Heart left ventricle (tissue), 16 donors: ENCODE data around the gene ANKRD16. TPM values are rescaled to one million over a fixed set of nuclear protein-coding genes. Genes with fewer than 3 reads are reported as not detected.
A peak's percentile ranks its signal among the peaks of the same experiment; 100 is the strongest.

Experiments
- ATAC-seq, 4 donors: fragments of 200-7000 bp; cut with Tn5 transposase; one replicate each; pipeline ENCODE4 v1.9.1; 2020 to 2022; ENCODE audit warnings: moderate library complexity in 4 of 4, mild to moderate bottlenecking in 3 of 4, moderate number of reproducible peaks in 1 of 4
- DNase-seq, 5 donors: peaks; one replicate each; pipeline ENCODE4 v3.0.0-alpha.2; 2020
- H3K27ac ChIP-seq, 12 donors: fragments of 200-600 bp; sonication (generic) in 4 of 12; one replicate each; pipeline versions ENCODE4 v1.5.0 to v1.8.0; 2016 to 2022; ENCODE audit warnings: mild to moderate bottlenecking in 2 of 12
- H3K27me3 ChIP-seq, 9 donors: fragments of 200-600 bp; sonication (generic) in 2 of 9; one replicate each; pipeline versions ENCODE4 v1.5.1 to v1.8.0; 2016 to 2022; ENCODE audit warnings: mild to moderate bottlenecking in 3 of 9
- H3K36me3 ChIP-seq, 9 donors: fragments of 200-600 bp; sonication (generic) in 2 of 9; one replicate each; pipeline versions ENCODE4 v1.5.0 to v1.8.0; 2018 to 2022; ENCODE audit warnings: mild to moderate bottlenecking in 2 of 9
- H3K4me1 ChIP-seq, 12 donors: fragments of 200-600 bp; sonication (generic) in 4 of 12; one replicate each; pipeline versions ENCODE4 v1.5.0 to v1.8.0; 2016 to 2022; ENCODE audit warnings: mild to moderate bottlenecking in 3 of 12
- H3K4me3 ChIP-seq, 12 donors: fragments of 200-600 bp; sonication (generic) in 4 of 12; one replicate each; pipeline versions ENCODE4 v1.5.0 to v1.8.0; 2017 to 2022; ENCODE audit warnings: mild to moderate bottlenecking in 9 of 12, moderate library complexity in 4 of 12
- H3K9me3 ChIP-seq, 12 donors: fragments of 200-600 bp; sonication (generic) in 4 of 12; one replicate each; pipeline versions ENCODE4 v1.5.0 to v1.8.0; 2016 to 2022; ENCODE audit warnings: mild to moderate bottlenecking in 1 of 12
- POLR2A ChIP-seq, 2 donors: fragments of 450-650 bp; IDR thresholded peaks; one replicate each; pipeline ENCODE4 v1.6.1; 2017; ENCODE audit warnings: antibody characterized with exemption in 2 of 2, mild to moderate bottlenecking in 2 of 2, moderate library complexity in 2 of 2
- WGBS, 4 donors: extraction: QIAGEN DNeasy Blood & Tissue Kit in 2 of 4; methylation state at CpG; one replicate each; pipeline versions ENCODE4 v1.1.5 to v1.1.7; 2013 to 2018; 5-methylcytosine and 5-hydroxymethylcytosine counted together
- intact Hi-C, 10 donors: fragments of 100-400 bp; cut with DNase I; formaldehyde crosslinking; loops; one replicate each; pipeline versions ENCODE4 v1.11.1 to v1.14.2; 2022
- polyA plus RNA-seq, 2 donors: library from polyadenylated mRNA; stranded (reverse); fragments of 200-250 nt; gene quantifications; one replicate each; pipeline ENCODE4 v1.2.3, GENCODE V29; 2013
- total RNA-seq, 9 donors: library from RNA; depleted of rRNA in 2 of 9; stranded (reverse); fragments of >200 nt in 2 of 9; fragmentation: NEBNext Ultra II Directional in 3 of 9; extraction: Animal tissue kit (Norgen Biotek cat#: 25700) in 3 of 9; gene quantifications; one replicate each; pipeline versions ENCODE4 v1.1.0 to v1.2.4, GENCODE V29; 2016 to 2023
- TF ChIP-seq, protein P1 (sequence below), 12 donors: fragments of 200-600 bp; sonication (generic) in 4 of 12; IDR thresholded peaks; one replicate each; pipeline versions ENCODE4 v1.5.0 to v1.8.0; 2018 to 2022; ENCODE audit warnings: antibody characterized with exemption in 12 of 12, mild to moderate bottlenecking in 5 of 12
- donor health status: ischemic (EF 13 %, LVEDD 7.1; RV severe dilation, severe dysfunction).
- donor health status: healthy with polysubstance abuse.
- donor health status: DM: no; HTN: yes; CAD: no.
- donor health status: DM: no; HTN: no; CAD: no.
- donor health status: ischemic (EF 25% LVEDD 6.9; RV normal size, moderate dysfunction).
- donor health status: ischemic (EF 25% LVEDD 5.7; RV mildly dilated, moderate dysfunction).
- donor health status: healthy.
- donor health status: DM: yes; HTN: yes; CAD: no.
- donor health status: ischemic (EF 35%, LVEDD 5.7; RV mildly dilated, moderate dysfunction).
- donor health status: nonischemic (EF 11% LVEDD 7.7; RV severe dilation, severe dysfunction).
- donor health status: DM: yes; HTN: yes; CAD: no.
- donor health status: PGD.
- donor health status: ischemic (EF 29% LVEDD 5.4; RV normal size, mild dysfunction).
- donor health status: nonischemic (EF 23%, LVEDD 6.1; RV moderate dilation, normal function).

The ANKRD16 gene
- total and polyA plus RNA-seq, 11 donors: 1.7 to 5.0 (median 2.7) TPM

DNA sequence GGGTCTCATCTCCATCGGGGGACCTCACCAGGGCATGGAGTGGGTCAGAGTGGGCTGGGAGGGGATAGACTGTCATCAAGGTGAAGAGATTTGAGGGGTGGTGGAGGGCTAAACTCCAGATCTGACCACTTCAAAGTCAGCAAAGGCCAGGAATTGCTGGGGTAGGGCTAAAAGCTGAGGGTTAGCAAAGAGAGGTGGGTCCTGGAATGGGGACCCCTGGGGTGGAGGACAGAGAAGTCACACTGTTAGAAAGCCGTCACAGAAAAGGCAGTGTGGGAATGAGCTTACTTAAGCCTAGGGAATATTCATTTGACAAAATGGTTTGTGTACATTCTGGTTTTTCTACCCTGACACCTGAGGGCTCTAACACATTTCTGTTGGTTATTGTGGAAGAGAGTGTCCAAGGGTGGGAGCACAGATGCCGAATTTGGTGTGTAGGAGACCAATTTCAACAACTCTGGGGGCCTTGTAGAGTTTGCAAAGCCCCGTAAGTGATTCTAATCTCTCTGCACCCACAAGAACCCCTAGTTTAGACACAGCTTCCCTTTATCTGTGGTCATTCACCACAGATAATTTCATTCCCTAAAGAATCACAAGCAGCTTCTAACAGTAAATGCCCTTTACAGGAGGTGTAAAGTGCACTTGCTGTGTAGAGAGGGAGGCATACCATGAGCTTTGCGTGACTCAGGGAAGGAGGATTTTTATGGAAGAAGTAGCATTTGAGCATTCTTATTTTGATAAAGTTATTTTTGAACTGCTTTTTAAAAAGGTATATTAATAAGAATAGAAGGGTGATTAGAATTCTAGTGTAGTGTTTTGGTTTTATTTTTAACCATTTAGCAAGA lies 6.7 kb upstream of the ANKRD16 start:
- TF ChIP-seq, protein P1, sequence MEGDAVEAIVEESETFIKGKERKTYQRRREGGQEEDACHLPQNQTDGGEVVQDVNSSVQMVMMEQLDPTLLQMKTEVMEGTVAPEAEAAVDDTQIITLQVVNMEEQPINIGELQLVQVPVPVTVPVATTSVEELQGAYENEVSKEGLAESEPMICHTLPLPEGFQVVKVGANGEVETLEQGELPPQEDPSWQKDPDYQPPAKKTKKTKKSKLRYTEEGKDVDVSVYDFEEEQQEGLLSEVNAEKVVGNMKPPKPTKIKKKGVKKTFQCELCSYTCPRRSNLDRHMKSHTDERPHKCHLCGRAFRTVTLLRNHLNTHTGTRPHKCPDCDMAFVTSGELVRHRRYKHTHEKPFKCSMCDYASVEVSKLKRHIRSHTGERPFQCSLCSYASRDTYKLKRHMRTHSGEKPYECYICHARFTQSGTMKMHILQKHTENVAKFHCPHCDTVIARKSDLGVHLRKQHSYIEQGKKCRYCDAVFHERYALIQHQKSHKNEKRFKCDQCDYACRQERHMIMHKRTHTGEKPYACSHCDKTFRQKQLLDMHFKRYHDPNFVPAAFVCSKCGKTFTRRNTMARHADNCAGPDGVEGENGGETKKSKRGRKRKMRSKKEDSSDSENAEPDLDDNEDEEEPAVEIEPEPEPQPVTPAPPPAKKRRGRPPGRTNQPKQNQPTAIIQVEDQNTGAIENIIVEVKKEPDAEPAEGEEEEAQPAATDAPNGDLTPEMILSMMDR (IDR thresholded peaks at IDR 0.05): no peak
- no peak for TF ChIP-seq POLR2A (IDR thresholded peaks at IDR 0.05)
- DNase-seq (no peak), ATAC-seq (no peak)
- Histone ChIP-seq H3K27me3 (no peaks in the 10 kb centered on the region), H3K36me3 (peaks cover 0 to 50% (median 25%) of the 10 kb centered on the region in 9 donors), H3K27ac (peak overlapping the region in 8 of 12 donors; percentile 8 to 55 (median 20)), H3K4me1 (peaks cover 2 to 67% (median 48%) of the 10 kb centered on the region in 12 donors), H3K4me3 (no peak overlapping the region), H3K9me3 (peaks cover 0 to 9% (median 3%) of the 10 kb centered on the region in 12 donors)
- 50 to 67% (median 62%) methylated on average over 5 of the region's 5 CpGs for WGBS, 4 donors
- intact Hi-C loops: loop anchor here in 1 of 10 donors (10.0 kb wide), 1 partner anchor 188 kb away; the partner anchor contains the start of gene RBM17

DNA sequence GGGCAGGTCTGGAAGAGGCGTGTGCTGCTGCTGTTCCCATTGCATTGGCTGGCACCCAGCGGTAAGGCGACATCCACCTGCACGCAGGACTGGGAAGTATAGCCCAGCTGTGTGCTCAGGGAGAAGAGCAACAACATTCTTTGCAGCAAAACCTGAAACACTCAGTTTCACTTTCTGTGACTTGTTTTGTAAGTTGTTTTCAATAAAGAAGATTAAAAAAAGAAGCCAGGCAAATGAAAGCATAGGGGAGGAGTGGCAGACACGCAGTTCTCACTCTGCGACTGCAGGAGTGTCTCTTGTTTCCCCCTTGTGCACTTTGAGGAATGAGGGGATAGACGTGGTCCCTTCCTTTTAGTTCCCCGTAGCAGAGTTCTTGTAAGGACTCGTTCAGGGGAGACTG lies 6.1 kb upstream of the ANKRD16 start:
- H3K36me3 ChIP-seq: peaks cover 0 to 50% (median 25%) of the 10 kb centered on the region in 9 donors
- ATAC-seq: no peak
- no peak for DNase-seq
- WGBS, 4 donors: 72 to 84% (median 77%) methylated on average over 9 of the region's 9 CpGs
- intact Hi-C loops: loop anchor here in 1 of 10 donors (10.0 kb wide), 1 partner anchor 189 kb away; the partner anchor contains the start of gene RBM17
- peaks cover 0 to 9% (median 3%) of the 10 kb centered on the region in 12 donors for H3K9me3 ChIP-seq
- H3K27me3 ChIP-seq: no peaks in the 10 kb centered on the region
- no peak overlapping the region for H3K4me3 ChIP-seq
- H3K27ac ChIP-seq: peak overlapping the region in 6 of 12 donors; percentile 10 to 61 (median 32)
- TF ChIP-seq POLR2A (IDR thresholded peaks at IDR 0.05): no peak
- TF ChIP-seq, protein P1 (IDR thresholded peaks at IDR 0.05): no peak
- peaks cover 2 to 73% (median 51%) of the 10 kb centered on the region in 12 donors for H3K4me1 ChIP-seq

- H3K4me3 ChIP-seq: no peak overlapping the region
- ATAC-seq: no peak
- DNase-seq: no peak
- no peaks in the 10 kb centered on the region for H3K27me3 ChIP-seq
- peaks cover 0 to 9% (median 3%) of the 10 kb centered on the region in 12 donors for H3K9me3 ChIP-seq
- 71 to 86% (median 80%) methylated on average over 3 of the region's 3 CpGs for WGBS, 4 donors
- intact Hi-C loops: loop anchor here in 1 of 10 donors (10.0 kb wide), 1 partner anchor 189 kb away; the partner anchor contains the start of gene RBM17
- peak overlapping the region in 9 of 12 donors; percentile 14 to 87 (median 59) for H3K27ac ChIP-seq
- TF ChIP-seq, protein P1 (IDR thresholded peaks at IDR 0.05): no peak
- no peak for TF ChIP-seq POLR2A (IDR thresholded peaks at IDR 0.05)
- H3K4me1 ChIP-seq: peaks cover 2 to 74% (median 52%) of the 10 kb centered on the region in 12 donors
- H3K36me3 ChIP-seq: peaks cover 0 to 50% (median 25%) of the 10 kb centered on the region in 9 donors
These were observed 5.7 kb upstream of the ANKRD16 start for GRCh38 chr10:5895365-5895764.

- WGBS, 4 donors: 46 to 65% (median 52%) methylated on average over 8 of the region's 8 CpGs
- H3K27ac ChIP-seq: peak overlapping the region in 9 of 12 donors; percentile 14 to 87 (median 63)
- peaks cover 0 to 9% (median 3%) of the 10 kb centered on the region in 12 donors for H3K9me3 ChIP-seq
- H3K36me3 ChIP-seq: peaks cover 0 to 46% (median 25%) of the 10 kb centered on the region in 9 donors
- DNase-seq (peak in 4 of 5 donors; percentile 55 to 82 (median 72)), ATAC-seq (peak; percentile 50 to 71 (median 68))
- peaks cover 2 to 72% (median 52%) of the 10 kb centered on the region in 12 donors for H3K4me1 ChIP-seq
- H3K27me3 ChIP-seq: no peaks in the 10 kb centered on the region
- H3K4me3 ChIP-seq: no peak overlapping the region
- intact Hi-C loops: loop anchor here in 5 of 10 donors (5.0 to 10.0 kb wide), 3 partner anchors 83 to 190 kb away; partner anchors contain the start of genes GDI2 (in 3 of the 5) and RBM17 (in 1 of the 5)
- TF ChIP-seq POLR2A (IDR thresholded peaks at IDR 0.05): no peak
- TF ChIP-seq, protein P1 (IDR thresholded peaks at IDR 0.05): no peak
These were observed 5.2 kb upstream of the ANKRD16 start for GRCh38 chr10:5894873-5895272.
